Rectal smooth muscle tissue (tissue), 1 donor: Measurements from ENCODE around the gene NHEJ1.
"Not testable (repeated sequence)": the region's sequence is repeated elsewhere in the genome, so short reads cannot be mapped to it uniquely, and the experiment has no call there.

Experiments used
- H3K27ac ChIP-seq: one replicate; pipeline ENCODE4 v1.7.0; 2013; ENCODE audit warnings: low read depth, low read length, inconsistent platforms
- H3K27me3 ChIP-seq: one replicate; pipeline ENCODE4 v1.7.0; 2013; ENCODE audit warnings: low read length; ENCODE audit not compliant: control insufficient read depth, insufficient read depth
- H3K36me3 ChIP-seq: one replicate; pipeline ENCODE4 v1.7.0; 2013; ENCODE audit warnings: low read length; ENCODE audit not compliant: control insufficient read depth, insufficient read depth
- H3K4me1 ChIP-seq: one replicate; pipeline ENCODE4 v1.7.0; 2013; ENCODE audit warnings: low read length; ENCODE audit not compliant: control insufficient read depth, insufficient read depth
- H3K4me3 ChIP-seq: one replicate; pipeline ENCODE4 v1.7.0; 2013; ENCODE audit warnings: low read length
- H3K9ac ChIP-seq: one replicate; pipeline ENCODE4 v1.7.0; 2013; ENCODE audit warnings: low read length

Gene NHEJ1

GRCh38 chr2:219160186-219161017, at the start of gene NHEJ1:
TSS of gene NHEJ1 (minus strand) at chr2:219160815. CDS start at chr2:219158362, 2,453 bp downstream.
- Histone ChIP-seq H3K36me3 (no peaks in the 10 kb centered on the region), H3K9ac (peak within 1 kb of the TSS; percentile 78), H3K4me1 (no peaks in the 10 kb centered on the region), H3K4me3 (peak within 1 kb of the TSS; percentile 80), H3K27me3 (no peaks in the 10 kb centered on the region), H3K27ac (peak within 1 kb of the TSS; percentile 95)

- H3K9ac ChIP-seq, result no peak overlapping the region
Measured at GRCh38 chr2:219209236-219210195, 48.9 kb upstream of the NHEJ1 start.

GRCh38 chr2:219207884-219208740, 47.5 kb upstream of the NHEJ1 start:
- peaks cover 11% of the 10 kb centered on the region for H3K36me3 ChIP-seq
- H3K27ac ChIP-seq, result no peak overlapping the region
- H3K9ac ChIP-seq, result no peak overlapping the region
- peaks cover 12% of the 10 kb centered on the region for H3K4me1 ChIP-seq
- peak overlapping the region; percentile 63 for H3K4me3 ChIP-seq
- H3K27me3 ChIP-seq, result no peaks in the 10 kb centered on the region

More at GRCh38 chr2:219209236-219210195, 48.9 kb upstream of the NHEJ1 start:
- Histone ChIP-seq H3K27ac (no peak overlapping the region), H3K36me3 (peaks cover 17% of the 10 kb centered on the region), H3K27me3 (no peaks in the 10 kb centered on the region), H3K4me1 (peaks cover 12% of the 10 kb centered on the region), H3K4me3 (no peak overlapping the region)

- H3K9ac ChIP-seq, result peak overlapping the region; percentile 19
- peaks cover 11% of the 10 kb centered on the region for H3K36me3 ChIP-seq
- peaks cover 12% of the 10 kb centered on the region for H3K4me1 ChIP-seq
- no peaks in the 10 kb centered on the region for H3K27me3 ChIP-seq
- peak overlapping the region; percentile 63 for H3K4me3 ChIP-seq
- H3K27ac ChIP-seq, result peak overlapping the region; percentile 95
Measured at GRCh38 chr2:219207134-219207883, 46.7 kb upstream of the NHEJ1 start.

- Histone ChIP-seq H3K36me3 (peaks cover 11% of the 10 kb centered on the region), H3K9ac (peak within 1 kb of the TSS; percentile 98), H3K27me3 (no peaks in the 10 kb centered on the region), H3K4me1 (peaks cover 12% of the 10 kb centered on the region), H3K27ac (peak within 1 kb of the TSS; percentile 95), H3K4me3 (peak within 1 kb of the TSS; percentile 85)
Measured at GRCh38 chr2:219206328-219207133, 45.9 kb upstream of the NHEJ1 start, which contains the start of gene ZFAND2B. TSS of gene ZFAND2B (plus strand) at chr2:219206782. CDS start at chr2:219206988, 206 bp downstream.

GRCh38 chr2:219205981-219206327, 45.3 kb upstream of the NHEJ1 start:
- Histone ChIP-seq H3K36me3 (peaks cover 11% of the 10 kb centered on the region), H3K4me3 (peak overlapping the region; percentile 85), H3K27ac (peak overlapping the region; percentile 90)

GRCh38 chr2:219205165-219205538, 44.5 kb upstream of the NHEJ1 start:
- H3K9ac ChIP-seq, result no peak overlapping the region
- no peak overlapping the region for H3K4me3 ChIP-seq
- H3K27ac ChIP-seq, result no peak overlapping the region
- peaks cover 11% of the 10 kb centered on the region for H3K36me3 ChIP-seq
- peaks cover 12% of the 10 kb centered on the region for H3K4me1 ChIP-seq
- no peaks in the 10 kb centered on the region for H3K27me3 ChIP-seq

More at GRCh38 chr2:219205981-219206327, 45.3 kb upstream of the NHEJ1 start:
- H3K4me1 ChIP-seq, result peaks cover 12% of the 10 kb centered on the region
- no peaks in the 10 kb centered on the region for H3K27me3 ChIP-seq
- H3K9ac ChIP-seq, result peak overlapping the region; percentile 98

GRCh38 chr2:219204425-219205164, 44.0 kb upstream of the NHEJ1 start:
- Histone ChIP-seq H3K36me3 (peaks cover 11% of the 10 kb centered on the region), H3K4me1 (peaks cover 12% of the 10 kb centered on the region), H3K27me3 (no peaks in the 10 kb centered on the region), H3K9ac (no peak overlapping the region), H3K27ac (no peak overlapping the region), H3K4me3 (no peak overlapping the region)

GRCh38 chr2:219201331-219201730, 40.7 kb upstream of the NHEJ1 start:
- not testable (repeated sequence) for H3K27ac ChIP-seq, H3K4me3 ChIP-seq, H3K9ac ChIP-seq, H3K4me1 ChIP-seq, H3K36me3 ChIP-seq, H3K27me3 ChIP-seq

- H3K9ac ChIP-seq, H3K4me3 ChIP-seq, H3K27ac ChIP-seq: not testable (repeated sequence)
Measured at GRCh38 chr2:219200502-219201326, 40.1 kb upstream of the NHEJ1 start.

More at GRCh38 chr2:219200502-219201326, 40.1 kb upstream of the NHEJ1 start:
- H3K4me1 ChIP-seq, H3K36me3 ChIP-seq, H3K27me3 ChIP-seq: not testable (repeated sequence)
